Glutamatergic neuron (in vitro differentiated cells): ENCODE data around the gene PARP8. TPM values are rescaled to one million over a fixed set of nuclear protein-coding genes. Genes with fewer than 3 reads are reported as not detected.

Experiments used
- DNase-seq: peaks from one replicate; pipeline ENCODE4 v3.0.0; 2022
- H3K27ac Mint-ChIP-seq: one replicate; pipeline ENCODE4 v1.8.0; 2020; ENCODE audit warnings: mild to moderate bottlenecking, mixed read lengths, inconsistent platforms; ENCODE audit not compliant: unreplicated experiment
- H3K27me3 Mint-ChIP-seq: one replicate; pipeline ENCODE4 v1.8.0; 2020; ENCODE audit warnings: mild to moderate bottlenecking, moderate library complexity, mixed read lengths, inconsistent platforms; ENCODE audit not compliant: unreplicated experiment
- H3K36me3 Mint-ChIP-seq: one replicate; pipeline ENCODE4 v1.8.0; 2020; ENCODE audit warnings: mild to moderate bottlenecking, mixed read lengths, inconsistent platforms; ENCODE audit not compliant: unreplicated experiment
- H3K4me1 Mint-ChIP-seq: one replicate; pipeline ENCODE4 v1.8.0; 2020; ENCODE audit warnings: mild to moderate bottlenecking, low read depth, mixed read lengths, inconsistent platforms; ENCODE audit not compliant: unreplicated experiment
- H3K4me3 Mint-ChIP-seq: one replicate; pipeline ENCODE4 v1.8.0; 2020; ENCODE audit warnings: mild to moderate bottlenecking, mixed read lengths, inconsistent platforms; ENCODE audit not compliant: unreplicated experiment
- H3K9me3 Mint-ChIP-seq: one replicate; pipeline ENCODE4 v1.8.0; 2020; ENCODE audit warnings: mild to moderate bottlenecking, moderate library complexity, mixed read lengths, inconsistent platforms; ENCODE audit not compliant: unreplicated experiment
- CTCF ChIP-seq: fragments of 200-600 bp; sonication (generic); IDR thresholded peaks from one replicate; pipeline ENCODE4 v1.5.0; 2021; ENCODE audit not compliant: partially characterized antibody, unreplicated experiment
- total RNA-seq: library from RNA; stranded (reverse); fragmentation: NEBNext Ultra II Directional; extraction: Animal tissue kit (Norgen Biotek cat#: 25700); gene quantifications from one replicate; pipeline ENCODE4 v1.2.1, GENCODE V29; 2021; ENCODE audit not compliant: unreplicated experiment

The PARP8 gene
- total RNA-seq, 1 donor from 2014 or later, result 11.3 TPM

DNA sequence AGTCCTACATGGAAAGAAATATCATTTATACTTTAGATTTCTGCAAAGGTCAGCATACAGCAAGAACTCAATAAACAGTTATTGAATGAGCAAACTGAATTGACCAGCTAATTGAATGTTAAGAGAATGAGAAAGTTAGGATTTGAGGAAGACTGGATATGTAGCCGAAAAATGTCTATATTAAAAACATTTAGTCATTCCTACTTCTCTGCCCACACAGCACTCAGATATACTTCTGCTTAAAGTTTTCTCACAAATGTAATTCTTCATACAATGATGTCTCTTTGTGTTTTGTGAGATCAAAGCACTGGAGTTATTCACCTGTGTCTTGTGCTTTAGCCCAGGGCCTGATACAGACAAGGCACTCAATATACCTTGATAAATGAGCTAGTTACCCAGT lies 188.6 kb downstream of the PARP8 start:
- H3K27me3 Mint-ChIP-seq, result peaks cover 2% of the 10 kb centered on the region
- no peak overlapping the region for H3K27ac Mint-ChIP-seq
- no peak for TF ChIP-seq CTCF
- DNase-seq, result no peak
- no peaks in the 10 kb centered on the region for H3K4me1 Mint-ChIP-seq
- no peak overlapping the region for H3K4me3 Mint-ChIP-seq
- no peaks in the 10 kb centered on the region for H3K36me3 Mint-ChIP-seq
- no peaks in the 10 kb centered on the region for H3K9me3 Mint-ChIP-seq

GRCh38 chr5:50856401-50857119 lies 190.1 kb downstream of the PARP8 start:
- H3K27me3 Mint-ChIP-seq, result peaks cover 2% of the 10 kb centered on the region
- no peak for TF ChIP-seq CTCF
- no peak overlapping the region for H3K27ac Mint-ChIP-seq
- no peak overlapping the region for H3K4me3 Mint-ChIP-seq
- H3K9me3 Mint-ChIP-seq, result no peaks in the 10 kb centered on the region
- H3K36me3 Mint-ChIP-seq, result no peaks in the 10 kb centered on the region
- no peaks in the 10 kb centered on the region for H3K4me1 Mint-ChIP-seq
- DNase-seq, result no peak

- no peak for TF ChIP-seq CTCF
- Mint-ChIP-seq H3K4me3 (no peak overlapping the region), H3K4me1 (no peaks in the 10 kb centered on the region), H3K36me3 (no peaks in the 10 kb centered on the region), H3K27me3 (no peaks in the 10 kb centered on the region), H3K9me3 (no peaks in the 10 kb centered on the region), H3K27ac (no peak overlapping the region)
- DNase-seq, result no peak
Measured at GRCh38 chr5:50863534-50864170, 197.2 kb downstream of the PARP8 start.

- DNase-seq, result no peak
- Mint-ChIP-seq H3K9me3 (no peaks in the 10 kb centered on the region), H3K4me3 (no peak overlapping the region), H3K4me1 (no peaks in the 10 kb centered on the region), H3K36me3 (no peaks in the 10 kb centered on the region), H3K27me3 (peaks cover 2% of the 10 kb centered on the region), H3K27ac (no peak overlapping the region)
- no peak for TF ChIP-seq CTCF
Measured at GRCh38 chr5:50864466-50864865, 198.0 kb downstream of the PARP8 start.

DNA sequence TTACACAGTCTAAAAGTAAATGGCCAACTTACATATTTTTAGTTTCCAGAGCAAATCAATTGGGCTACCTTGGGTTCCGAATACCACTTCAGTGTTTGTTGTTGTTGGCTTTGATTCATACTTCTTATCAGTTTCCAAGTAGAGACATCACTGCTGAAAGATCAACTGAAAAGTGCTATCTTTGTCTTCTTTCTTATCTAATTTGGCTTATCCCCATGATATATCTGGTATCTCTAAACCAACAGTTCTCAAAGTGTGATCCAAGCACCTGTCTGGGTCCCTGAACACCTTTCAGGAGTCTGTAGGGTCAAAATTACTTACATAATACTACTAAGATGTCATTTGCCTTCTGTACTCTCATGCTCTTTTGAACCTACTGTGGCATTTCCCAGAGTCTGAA lies 200.0 kb downstream of the PARP8 start:
- no peak for TF ChIP-seq CTCF
- H3K27ac Mint-ChIP-seq, result no peak overlapping the region
- no peaks in the 10 kb centered on the region for H3K36me3 Mint-ChIP-seq
- H3K9me3 Mint-ChIP-seq, result no peaks in the 10 kb centered on the region
- no peaks in the 10 kb centered on the region for H3K4me1 Mint-ChIP-seq
- H3K4me3 Mint-ChIP-seq, result no peak overlapping the region
- DNase-seq, result no peak
- H3K27me3 Mint-ChIP-seq, result peaks cover 2% of the 10 kb centered on the region
